Germinal center (tissue), 1 donor: ENCODE measurements around the gene DNAJB1.
"Not testable (repeated sequence)": the region's sequence is repeated elsewhere in the genome, so short reads cannot be mapped to it uniquely, and the experiment has no call there.

Source experiments
- DNase-seq: peaks from one replicate; pipeline ENCODE4 v3.0.0; 2012; ENCODE audit warnings: mixed read lengths, low spot score

The DNAJB1 gene

GRCh38 chr19:14553042-14553938, 35.1 kb upstream of the DNAJB1 start:
- no peak for DNase-seq

DNA sequence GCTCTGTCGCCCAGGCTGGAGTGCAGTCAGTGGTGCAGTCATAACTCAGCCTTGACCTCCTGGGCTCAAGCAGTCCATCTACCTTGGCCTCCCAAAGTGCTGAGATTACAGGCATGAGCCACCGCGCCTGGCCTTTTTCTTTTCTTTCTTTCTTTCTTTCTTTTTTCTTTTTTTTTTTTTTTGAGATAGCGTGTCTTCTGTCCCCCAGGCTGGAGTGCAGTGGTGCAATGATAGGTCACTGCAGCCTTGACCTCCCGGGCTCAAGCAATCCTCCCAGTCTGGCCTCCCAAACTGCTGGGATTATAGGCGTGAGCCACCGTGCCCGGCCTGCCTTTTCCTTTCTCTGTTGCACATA, 33.8 kb upstream of the DNAJB1 start:
- DNase-seq, result not testable (repeated sequence)

DNA sequence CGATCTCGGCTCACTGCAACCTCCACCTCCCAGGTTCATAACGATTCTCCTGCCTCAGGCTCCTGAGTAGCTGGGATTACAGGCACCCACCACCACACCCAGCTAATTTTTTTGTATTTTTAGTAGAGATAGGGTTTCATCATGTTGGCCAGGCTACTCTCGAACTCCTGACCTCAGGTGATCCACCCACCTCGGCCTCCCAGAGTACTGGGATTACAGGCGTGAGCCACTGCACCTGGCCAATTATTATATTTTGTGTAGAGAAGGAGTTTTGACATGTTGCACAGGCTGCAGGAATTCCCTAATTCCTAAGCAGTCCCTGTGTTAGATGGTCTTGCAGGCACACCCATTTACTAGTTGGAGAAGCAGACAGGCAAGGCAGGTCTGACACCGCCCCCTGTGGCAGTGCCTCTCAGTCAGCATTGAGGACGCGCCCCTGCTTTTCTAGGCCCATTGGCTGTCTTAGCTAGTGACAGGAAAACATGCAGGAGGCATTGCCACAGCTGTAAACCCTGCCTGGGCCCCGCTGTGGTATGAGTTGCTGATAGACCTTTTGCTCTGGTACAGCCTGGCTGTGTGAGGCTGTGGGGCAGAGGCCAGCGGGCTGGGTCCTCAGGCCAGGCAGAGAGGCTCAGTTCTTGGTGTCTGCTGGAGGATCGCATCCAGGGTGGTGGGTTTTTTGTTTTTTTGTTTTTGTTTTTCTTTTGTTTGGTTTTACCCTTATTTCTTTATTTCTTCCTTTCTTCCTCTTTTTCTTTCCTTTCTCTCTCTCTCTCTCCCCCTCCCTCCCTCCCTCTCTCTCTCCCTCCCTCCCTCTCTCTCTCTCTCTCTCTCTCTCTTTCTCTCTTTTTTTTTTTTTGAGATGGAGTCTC, 33.2 kb upstream of the DNAJB1 start:
- DNase-seq, result peak; percentile 62

DNA sequence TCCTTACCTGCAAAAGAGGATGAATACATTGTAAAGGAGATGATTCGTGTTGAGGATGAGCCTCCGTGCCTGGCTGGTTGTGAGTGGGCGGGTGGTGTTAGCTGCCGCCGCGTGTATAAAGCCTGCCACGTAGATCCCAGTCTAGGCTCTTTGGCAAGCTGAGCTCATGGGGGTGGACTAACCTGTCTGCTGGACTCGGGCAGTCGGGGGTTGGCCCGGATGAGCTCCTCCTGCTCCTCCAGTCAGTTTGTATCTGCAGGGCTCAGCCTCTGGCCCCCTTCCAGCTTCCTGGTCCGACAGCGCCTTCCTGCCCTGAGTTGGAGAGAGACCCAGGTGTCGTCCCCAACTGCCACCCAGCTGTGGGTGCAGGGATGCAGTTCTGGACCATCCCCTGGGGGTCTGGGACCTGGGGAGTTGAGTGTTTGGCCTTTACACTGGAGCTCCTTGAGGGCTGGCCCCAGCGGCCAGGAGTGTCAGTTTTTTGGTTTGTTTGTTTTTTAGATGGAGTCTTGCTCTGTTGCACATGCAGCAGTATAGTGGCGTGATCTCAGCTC, 32.1 kb upstream of the DNAJB1 start:
- DNase-seq, result no peak

- no peak for DNase-seq
Measured at GRCh38 chr19:14545716-14546082, 27.5 kb upstream of the DNAJB1 start.

GRCh38 chr19:14544977-14545715, 26.9 kb upstream of the DNAJB1 start:
- DNase-seq, result no peak

DNA sequence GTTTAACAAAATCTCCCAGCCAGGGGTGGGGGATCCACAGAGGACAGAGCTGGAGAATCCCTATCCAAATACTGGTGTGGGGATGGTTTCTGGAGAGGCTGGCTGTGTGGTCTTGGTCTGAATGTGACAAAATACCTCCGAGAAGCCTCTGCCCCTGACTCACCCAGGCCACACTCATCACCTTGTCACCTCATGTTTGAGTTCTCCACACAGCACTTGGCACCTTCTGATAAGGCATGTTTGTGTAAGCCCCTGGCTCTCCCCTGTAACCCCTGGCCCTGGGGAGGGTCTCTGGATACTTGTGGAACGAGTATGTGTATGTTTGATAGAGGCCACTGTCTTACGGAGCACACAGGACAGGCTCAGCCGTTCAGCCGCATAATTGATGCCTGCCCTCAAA, 25.9 kb upstream of the DNAJB1 start:
- DNase-seq, result no peak

- DNase-seq, result no peak
Measured at GRCh38 chr19:14542711-14543328, 24.6 kb upstream of the DNAJB1 start.

GRCh38 chr19:14541979-14542378, 23.8 kb upstream of the DNAJB1 start:
- not testable (repeated sequence) for DNase-seq

DNA sequence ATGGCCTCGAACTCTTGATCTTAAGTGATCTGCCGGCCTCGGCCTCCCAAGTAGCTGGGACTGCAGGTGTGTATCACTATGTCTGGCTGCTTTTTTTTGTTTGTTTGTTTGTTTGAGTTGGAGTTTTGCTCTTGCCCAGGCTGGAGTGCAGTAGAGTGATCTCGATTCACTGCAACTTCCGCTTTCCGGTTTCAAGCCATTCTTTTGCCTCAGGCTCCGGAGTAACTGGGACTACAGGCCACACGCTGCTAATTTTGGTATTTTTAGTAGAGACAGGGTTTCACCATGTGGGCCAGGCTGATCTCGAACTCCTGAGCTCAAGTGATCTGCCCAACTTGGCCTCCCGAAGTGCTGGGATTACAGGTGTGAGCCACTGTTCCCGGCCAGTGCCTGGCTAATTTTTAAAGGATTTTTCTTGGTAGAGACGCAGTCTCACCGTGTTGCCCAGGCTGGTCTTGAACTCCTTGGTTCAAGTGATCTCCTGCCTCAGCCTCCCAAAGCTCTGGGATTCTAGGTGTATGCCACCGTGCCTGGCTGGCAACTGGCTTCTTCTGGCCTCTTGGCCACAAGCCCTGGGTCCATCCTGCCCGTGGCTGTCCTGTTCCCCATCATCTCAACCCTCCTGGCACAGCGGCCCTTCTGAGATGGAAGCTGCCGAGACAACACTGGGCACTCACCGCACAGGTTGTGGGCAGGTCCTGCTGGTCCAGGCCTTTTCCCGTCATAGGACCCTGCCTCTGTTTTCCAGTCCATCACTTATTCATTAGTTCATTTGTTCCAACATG, 22.7 kb upstream of the DNAJB1 start:
- DNase-seq, result no peak

DNA sequence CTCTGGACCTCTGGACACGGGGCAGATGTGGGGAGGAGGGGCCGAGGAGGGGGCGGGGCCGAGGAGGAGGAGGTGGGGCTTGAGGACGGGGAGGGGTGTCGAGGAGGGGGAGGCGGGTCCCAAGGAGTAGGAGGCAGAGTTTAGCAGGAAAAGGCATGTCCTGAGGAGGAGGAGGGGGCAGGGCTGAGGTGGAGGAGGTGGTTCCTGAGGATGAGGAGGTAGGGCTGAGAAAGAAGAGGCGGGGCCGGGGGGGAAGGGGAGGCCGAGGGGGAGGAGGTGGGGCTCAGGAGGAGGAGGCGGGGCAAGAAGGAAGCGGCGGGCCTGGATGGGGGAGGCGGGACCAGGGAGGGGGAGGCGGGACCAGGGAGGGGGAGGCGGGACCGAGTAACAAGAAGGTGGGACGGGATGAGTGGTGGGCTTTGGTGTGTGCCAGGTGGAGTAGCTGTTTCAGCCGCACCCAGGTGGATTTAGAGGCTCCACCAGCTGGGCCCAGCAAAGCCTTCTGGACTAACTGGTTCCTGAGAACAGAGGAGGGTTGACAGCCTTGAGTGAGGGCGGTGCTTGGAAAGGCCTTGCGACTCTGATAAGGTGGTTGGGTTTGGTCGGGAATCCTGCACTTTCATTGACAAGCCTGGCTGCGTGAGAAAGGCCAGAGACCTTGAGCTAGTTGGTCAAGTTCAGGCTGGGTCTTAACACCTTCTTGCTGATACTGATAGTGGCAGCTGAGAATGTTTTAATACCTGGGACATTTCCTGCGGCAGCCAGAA, 18.9 kb upstream of the DNAJB1 start:
- DNase-seq, result peak; percentile 62

DNA sequence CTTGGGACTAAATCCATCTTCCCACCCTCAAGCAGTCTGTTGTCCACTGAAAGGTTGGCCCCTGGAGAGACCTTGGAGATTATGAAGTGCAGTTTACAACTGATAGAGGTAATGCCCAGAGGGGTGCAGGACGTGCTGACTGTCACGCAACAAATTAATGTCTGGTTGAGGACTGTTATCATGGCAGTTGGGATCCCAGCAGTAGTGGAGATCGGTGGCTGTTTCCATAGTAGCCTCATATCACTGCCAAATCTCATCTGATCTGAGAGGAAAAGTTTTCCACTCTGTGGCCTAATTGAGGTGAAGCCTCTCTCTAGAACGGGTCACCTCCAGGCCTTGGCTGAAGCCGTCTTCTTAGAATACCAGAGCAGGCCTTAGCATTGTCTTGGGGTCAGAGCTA, 15.3 kb upstream of the DNAJB1 start:
- no peak for DNase-seq

GRCh38 chr19:14530506-14530905, 12.3 kb upstream of the DNAJB1 start:
- DNase-seq, result no peak

DNA sequence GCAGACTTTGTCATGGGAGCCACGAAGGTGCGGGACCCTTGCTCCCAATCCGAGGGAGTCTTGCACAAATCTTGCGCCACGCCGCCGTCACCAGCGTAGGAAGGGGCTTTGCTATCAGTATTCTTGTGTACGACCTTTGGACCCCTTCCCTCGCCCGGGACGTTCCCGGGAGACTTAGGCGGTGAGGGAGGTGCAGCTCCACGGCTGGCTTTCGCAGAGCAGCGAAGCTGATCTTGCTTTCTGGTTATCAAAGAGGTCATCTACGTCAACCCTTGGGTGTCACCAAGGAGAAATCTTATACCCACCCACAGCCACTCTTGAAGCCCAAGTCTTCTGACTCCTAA, 11.8 kb upstream of the DNAJB1 start:
- no peak for DNase-seq

DNA sequence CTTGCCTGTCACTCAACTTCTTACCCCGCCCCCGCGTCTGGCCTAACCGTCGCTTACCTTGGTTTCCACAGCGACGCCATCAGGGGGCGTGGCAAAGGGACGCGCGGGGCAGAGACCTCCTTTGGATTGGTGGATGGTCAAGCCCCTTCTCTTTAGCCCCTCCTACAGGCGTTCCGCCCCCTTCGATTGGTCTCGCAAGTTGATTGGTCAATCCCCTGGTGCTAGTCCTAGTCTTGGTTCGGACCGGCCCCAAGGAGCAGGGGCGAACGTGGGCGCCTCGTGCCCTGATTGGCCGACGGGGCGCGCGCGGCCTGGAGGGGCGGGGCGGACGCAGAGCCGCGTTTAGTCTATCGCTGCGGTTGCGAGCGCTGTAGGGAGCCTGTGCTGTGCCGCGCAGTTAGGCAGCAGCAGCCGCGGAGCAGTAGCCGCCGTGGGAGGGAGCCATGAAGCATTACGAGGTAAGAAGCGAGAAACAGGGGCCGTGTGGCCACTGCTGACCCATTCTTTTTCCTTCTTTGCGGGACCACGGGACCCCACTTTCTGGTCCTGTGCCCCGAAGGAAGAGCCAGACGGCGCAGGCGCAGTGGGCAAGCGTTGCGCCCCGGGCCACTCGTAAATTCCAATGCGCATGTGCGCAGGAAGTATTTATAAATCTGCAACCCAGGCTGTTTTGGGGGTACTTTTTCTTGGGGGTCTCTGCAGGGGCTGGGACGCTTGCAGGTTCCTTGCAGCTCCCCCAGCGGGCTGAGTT, 11.2 kb upstream of the DNAJB1 start, which contains the start of gene TECR:
TSS of gene TECR (plus strand) at position 341 of the 751 bp plus-strand sequence. CDS start at position 444, 103 bp downstream.
- peak; percentile 97 for DNase-seq

- DNase-seq, result no peak
Measured at GRCh38 chr19:14528419-14529253, 10.4 kb upstream of the DNAJB1 start.

- no peak for DNase-seq
Measured at GRCh38 chr19:14526423-14526822, 8.2 kb upstream of the DNAJB1 start.

DNA sequence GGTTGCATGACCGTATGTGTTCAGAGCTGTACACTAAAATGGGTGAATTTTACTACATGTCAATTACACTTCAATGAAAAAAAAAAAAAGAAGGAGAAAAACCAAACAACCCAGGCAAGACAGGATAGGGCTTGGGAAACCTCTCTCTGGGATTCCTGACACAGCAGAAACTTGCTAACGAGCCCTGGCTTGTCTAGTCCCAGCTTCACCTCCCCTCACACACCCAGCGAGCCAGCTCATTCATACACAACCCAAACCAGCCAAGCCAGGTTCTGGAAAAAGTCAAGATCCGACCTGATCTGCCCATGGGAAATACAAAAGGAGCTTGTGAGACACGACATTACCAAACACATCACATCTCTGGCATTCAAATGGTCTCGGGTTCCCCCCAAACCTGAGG, 7.5 kb upstream of the DNAJB1 start:
- no peak for DNase-seq
